Left hindlimb (tissue), 1 donor: ENCODE data around the gene ANTXRL.
"Not testable (repeated sequence)": the region's sequence is repeated elsewhere in the genome, so short reads cannot be mapped to it uniquely, and the experiment has no call there.

Experiments
- DNase-seq: peaks from one replicate; pipeline ENCODE4 v3.0.0-alpha.2; 2018

The ANTXRL gene

DNA sequence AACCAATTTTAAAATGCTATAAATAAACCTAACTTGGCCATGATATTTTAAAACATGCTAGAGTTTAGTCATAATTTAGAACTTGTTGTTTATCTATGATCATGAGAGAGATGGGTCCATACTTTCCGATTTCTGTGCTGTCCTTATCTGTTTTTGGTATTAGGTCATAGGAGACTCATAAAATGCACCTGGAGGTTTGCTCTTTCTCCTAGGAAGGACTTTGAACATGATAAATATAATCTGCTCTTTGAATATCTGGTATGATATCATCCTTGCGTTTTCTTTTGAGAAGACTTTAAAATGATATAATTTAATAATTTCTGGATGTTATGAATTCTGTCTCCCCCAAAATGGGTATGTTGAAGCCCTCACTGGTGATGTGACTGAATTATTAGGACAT, 9.0 kb upstream of the ANTXRL start:
- DNase-seq, result no peak

GRCh38 chr10:46282421-46282831, 4.4 kb upstream of the ANTXRL start:
- DNase-seq, result peak; percentile 27

DNA sequence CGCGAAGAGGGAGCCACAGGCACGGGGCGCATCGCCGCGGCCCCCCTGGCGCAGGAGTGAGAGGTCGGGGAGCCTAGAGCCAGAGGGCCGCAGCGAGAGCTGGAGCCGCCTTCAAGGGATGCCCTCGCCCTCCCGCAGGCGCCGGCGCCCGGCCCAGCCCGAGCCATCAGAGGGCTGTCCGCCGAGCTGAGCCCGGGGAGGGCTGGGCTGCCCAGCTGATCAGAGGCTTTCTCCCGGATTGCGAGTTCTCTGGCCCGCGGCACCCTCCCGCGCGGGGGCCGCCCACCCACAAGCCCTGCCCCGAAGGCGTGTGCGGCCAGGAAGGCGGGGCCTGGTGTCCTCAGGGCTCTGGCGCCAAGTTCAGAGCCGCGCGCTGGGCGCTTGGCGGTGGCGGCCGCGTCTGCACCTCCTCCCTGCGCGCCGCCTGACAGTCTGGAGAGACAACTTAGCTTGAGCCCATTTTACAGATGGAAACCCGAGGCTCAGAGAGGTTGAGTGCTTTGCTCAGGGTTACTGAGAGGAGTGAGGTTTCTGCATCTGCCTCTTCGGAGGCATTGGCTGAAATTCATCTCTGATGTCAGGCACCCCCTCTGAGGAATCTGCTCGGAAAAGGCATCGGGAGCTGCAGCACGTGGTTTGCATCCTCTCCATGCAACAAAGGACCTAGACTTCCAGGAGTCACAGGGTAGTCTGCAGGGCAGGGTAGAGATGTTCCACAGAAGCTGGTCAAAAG, 3.8 kb upstream of the ANTXRL start:
- DNase-seq, result peak; percentile 74

GRCh38 chr10:46283580-46284285, 3.1 kb upstream of the ANTXRL start:
- DNase-seq, result peak; percentile 10

GRCh38 chr10:46284286-46285229, 2.2 kb upstream of the ANTXRL start:
- peak; percentile 89 for DNase-seq

GRCh38 chr10:46285300-46285699, 1.5 kb upstream of the ANTXRL start:
- DNase-seq, result no peak

GRCh38 chr10:46285966-46286620, 704 bp upstream of the ANTXRL start:
- DNase-seq, result no peak

GRCh38 chr10:46287846-46288477, 1.2 kb downstream of the ANTXRL start:
- peak; percentile 18 for DNase-seq

- DNase-seq, result no peak
Observed at GRCh38 chr10:46288601-46289206, 1.9 kb downstream of the ANTXRL start.

DNA sequence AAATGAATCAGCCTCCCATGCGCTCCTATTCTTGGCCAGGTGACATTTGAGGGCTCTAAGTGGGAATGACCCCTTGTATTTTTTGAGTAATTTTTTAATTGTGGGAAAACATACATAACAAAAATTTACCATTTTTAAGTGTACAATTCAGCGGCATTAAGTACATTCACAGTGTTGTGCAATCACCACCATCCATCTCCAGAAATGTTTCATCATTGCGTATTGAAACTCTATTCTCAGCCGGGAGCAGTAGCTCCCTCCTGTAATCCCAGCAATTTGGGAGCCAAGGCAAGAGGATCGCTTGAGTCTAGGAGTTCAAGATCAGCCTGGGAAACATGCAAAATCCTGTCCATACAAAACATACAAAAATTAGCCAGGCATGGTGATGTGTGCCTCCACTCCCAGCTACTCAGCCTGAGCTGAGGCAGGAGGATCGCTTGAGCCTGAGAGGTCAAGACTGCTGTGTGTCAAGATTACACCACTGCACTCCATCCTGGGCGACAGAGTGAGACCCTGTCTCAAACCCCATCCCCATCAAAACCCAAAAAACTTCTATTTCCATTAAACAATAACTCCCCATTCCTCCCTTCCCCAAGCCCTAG, 2.5 kb downstream of the ANTXRL start:
- DNase-seq, result peak; percentile 1

DNA sequence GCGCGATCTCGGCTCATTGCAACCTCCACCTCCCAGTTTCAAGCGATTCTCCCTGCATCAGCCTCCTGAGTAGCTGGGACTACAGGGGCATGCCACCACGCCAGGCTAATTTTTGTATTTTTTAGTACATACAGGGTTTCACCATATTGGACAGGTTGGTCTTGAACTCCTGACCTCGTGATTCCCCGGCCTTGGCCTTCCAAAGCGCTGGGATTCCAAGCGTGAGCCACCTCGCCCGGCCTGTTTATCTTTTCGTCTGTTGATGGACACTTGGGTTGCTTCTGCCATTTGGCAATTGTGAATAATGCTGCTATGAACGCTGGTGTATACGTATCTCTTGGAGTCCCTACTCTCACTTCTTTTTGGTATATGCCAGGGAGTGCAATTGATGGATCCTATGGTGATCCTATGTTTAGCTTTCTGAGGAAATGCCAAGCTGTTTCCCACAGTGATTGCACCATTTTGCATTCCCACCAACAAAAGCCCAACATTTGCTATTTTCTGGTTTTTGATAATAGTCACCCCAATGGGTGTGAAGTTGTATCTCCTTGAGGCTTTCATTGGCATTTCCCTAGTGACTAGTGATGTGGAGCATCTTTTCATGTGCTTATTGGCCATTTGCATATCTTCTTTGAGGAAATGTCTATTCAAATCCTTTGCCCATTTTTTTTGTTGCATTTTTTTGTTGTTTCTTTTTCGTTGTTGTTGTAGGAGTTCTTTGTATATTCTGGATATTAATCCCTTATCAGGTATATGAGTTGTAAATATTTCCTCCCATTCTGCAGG, 3.5 kb downstream of the ANTXRL start:
- DNase-seq, result peak; percentile 19

GRCh38 chr10:46291817-46292572, 5.2 kb downstream of the ANTXRL start:
- peak; percentile 13 for DNase-seq

DNA sequence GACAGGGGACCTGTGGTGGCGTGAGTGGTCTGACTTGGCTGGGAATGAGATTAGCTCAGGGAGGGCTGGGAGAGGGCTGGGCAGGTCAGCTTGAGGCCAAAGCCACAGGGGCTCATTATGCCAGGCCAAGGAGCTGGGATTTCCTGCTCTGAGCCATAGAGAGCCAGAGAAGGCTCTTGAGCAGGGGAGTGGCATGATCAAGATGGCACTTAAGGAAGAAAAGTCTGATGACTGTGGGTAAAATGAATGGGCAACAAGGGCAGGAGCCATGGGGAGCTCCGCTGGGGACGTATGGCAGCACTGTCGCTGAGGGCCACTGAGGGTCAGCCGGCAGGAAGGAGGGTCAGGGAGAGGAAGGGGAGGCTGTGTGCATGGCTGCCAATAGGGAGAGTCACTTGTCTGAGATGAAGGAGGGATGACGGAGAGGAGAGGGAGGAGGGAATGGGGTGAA, 5.8 kb downstream of the ANTXRL start:
- DNase-seq, result peak; percentile 22

- no peak for DNase-seq
Observed at GRCh38 chr10:46293228-46293627, 6.4 kb downstream of the ANTXRL start.

- DNase-seq, result peak; percentile 17
Observed at GRCh38 chr10:46293832-46294640, 7.2 kb downstream of the ANTXRL start.

DNA sequence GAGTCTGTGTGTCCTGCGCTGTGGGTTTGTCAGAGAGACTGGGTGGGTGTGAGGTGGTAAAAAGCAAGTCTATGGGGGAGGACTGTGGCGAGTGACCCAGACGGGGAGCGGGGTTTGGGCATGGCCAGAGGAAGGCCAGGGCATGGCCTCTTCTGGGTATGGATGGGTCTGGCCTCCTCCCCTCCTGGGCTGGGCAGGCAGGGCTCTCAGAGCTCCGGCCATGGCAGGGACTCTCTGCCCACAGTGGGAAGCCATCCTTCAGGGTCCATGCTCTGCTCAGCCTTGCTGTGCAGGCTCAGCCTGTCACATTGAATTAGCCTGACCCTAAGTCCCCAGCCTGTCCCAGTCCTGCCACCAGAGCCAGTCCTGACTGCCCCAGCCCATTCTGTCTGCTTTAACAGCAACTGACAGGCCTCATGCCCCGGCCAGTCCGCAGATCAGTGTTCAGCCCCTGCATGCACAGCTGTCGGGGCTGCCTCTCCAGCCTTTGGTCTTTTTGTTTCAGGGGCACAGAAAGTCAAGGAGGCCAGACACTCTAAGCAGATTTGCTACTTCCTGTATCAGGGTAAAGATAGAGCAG, 7.9 kb downstream of the ANTXRL start:
- DNase-seq, result peak; percentile 8

- DNase-seq, result not testable (repeated sequence)
Observed at GRCh38 chr10:46295350-46296010, 8.7 kb downstream of the ANTXRL start.

GRCh38 chr10:46296086-46296485, 9.3 kb downstream of the ANTXRL start:
- DNase-seq, result not testable (repeated sequence)
